ENCODE results near the gene TNFRSF13B.
"Not testable (repeated sequence)": the region's sequence is repeated elsewhere in the genome, so short reads cannot be mapped to it uniquely, and the experiment has no call there.

TNFRSF13B gene

GRCh38 chr17:16987066-16987829, 15.3 kb upstream of the TNFRSF13B start:
- no peak for DNase-seq (ENCODE audit: low read depth in 2 of 2)

- no peak for DNase-seq (ENCODE audit: low read depth in 2 of 2)
Measured at GRCh38 chr17:16986391-16986790, 14.5 kb upstream of the TNFRSF13B start.

- DNase-seq (ENCODE audit: low read depth in 2 of 2), result no peak
Measured at GRCh38 chr17:16981928-16982327, 10.0 kb upstream of the TNFRSF13B start.

GRCh38 chr17:16980813-16981731, 9.2 kb upstream of the TNFRSF13B start:
- DNase-seq (ENCODE audit: low read depth in 2 of 2), result no peak

- DNase-seq (ENCODE audit: low read depth in 2 of 2), result no peak
Measured at GRCh38 chr17:16980061-16980460, 8.1 kb upstream of the TNFRSF13B start.

GRCh38 chr17:16979237-16979823, 7.4 kb upstream of the TNFRSF13B start:
- DNase-seq (ENCODE audit: low read depth in 2 of 2), result not testable (repeated sequence)

- DNase-seq (ENCODE audit: low read depth in 2 of 2), result no peak
Measured at GRCh38 chr17:16977932-16978331, 6.0 kb upstream of the TNFRSF13B start.

- DNase-seq (ENCODE audit: low read depth in 2 of 2), result no peak
Measured at GRCh38 chr17:16976725-16977550, 5.0 kb upstream of the TNFRSF13B start.

- no peak for DNase-seq (ENCODE audit: low read depth in 2 of 2)
Measured at GRCh38 chr17:16975744-16976625, 4.1 kb upstream of the TNFRSF13B start.

- no peak for DNase-seq (ENCODE audit: low read depth in 2 of 2)
Measured at GRCh38 chr17:16975277-16975651, 3.3 kb upstream of the TNFRSF13B start.

GRCh38 chr17:16974569-16975276, 2.8 kb upstream of the TNFRSF13B start:
- no peak for DNase-seq (ENCODE audit: low read depth in 2 of 2)

- DNase-seq (ENCODE audit: low read depth in 2 of 2), result no peak
Measured at GRCh38 chr17:16973760-16974540, 2.0 kb upstream of the TNFRSF13B start.

- not testable (repeated sequence) for DNase-seq (ENCODE audit: low read depth in 2 of 2)
Measured at GRCh38 chr17:16973043-16973442, 1.1 kb upstream of the TNFRSF13B start.

- DNase-seq (ENCODE audit: low read depth in 2 of 2), result no peak
Measured at GRCh38 chr17:16972346-16972745, 428 bp upstream of the TNFRSF13B start.

- no peak for DNase-seq (ENCODE audit: low read depth in 2 of 2)
Measured at GRCh38 chr17:16969931-16970906, 1.7 kb downstream of the TNFRSF13B start.

GRCh38 chr17:16968786-16969185, 3.1 kb downstream of the TNFRSF13B start:
- no peak for DNase-seq (ENCODE audit: low read depth in 2 of 2)

- DNase-seq (ENCODE audit: low read depth in 2 of 2), result no peak
Measured at GRCh38 chr17:16962804-16963203, 9.1 kb downstream of the TNFRSF13B start.

- DNase-seq (ENCODE audit: low read depth in 2 of 2), result no peak
Measured at GRCh38 chr17:16961792-16962191, 10.1 kb downstream of the TNFRSF13B start.
